Gastroesophageal sphincter (tissue), 3 donors: ENCODE results near the gene LRRC55.

Experiments
- POLR2A ChIP-seq, 2 donors: fragments of 450-650 bp; IDR thresholded peaks; one replicate each; pipeline ENCODE4 v1.6.1; 2017; ENCODE audit warnings: antibody characterized with exemption in 2 of 2, mild to moderate bottlenecking in 2 of 2, moderate library complexity in 1 of 2
- POLR2AphosphoS5 ChIP-seq: sonication (generic); formaldehyde crosslinking; IDR thresholded peaks from one replicate; pipeline ENCODE4 v1.6.1; 2017; ENCODE audit warnings: antibody characterized with exemption
- TF ChIP-seq, protein P1 (sequence below), 4 experiments: fragments of 200-600 bp in 2 of 4; fragments of 450-650 bp in 2 of 4; sonication (generic) in 1 of 4; IDR thresholded peaks; one replicate each; pipeline ENCODE4 v1.5.1; 2017 to 2019; ENCODE audit warnings: antibody characterized with exemption in 4 of 4, mild to moderate bottlenecking in 2 of 4, moderate library complexity in 2 of 4

- TF ChIP-seq POLR2AphosphoS5 (no peak), POLR2A (IDR thresholded peaks at IDR 0.05) (no peak)
- TF ChIP-seq, protein P1, sequence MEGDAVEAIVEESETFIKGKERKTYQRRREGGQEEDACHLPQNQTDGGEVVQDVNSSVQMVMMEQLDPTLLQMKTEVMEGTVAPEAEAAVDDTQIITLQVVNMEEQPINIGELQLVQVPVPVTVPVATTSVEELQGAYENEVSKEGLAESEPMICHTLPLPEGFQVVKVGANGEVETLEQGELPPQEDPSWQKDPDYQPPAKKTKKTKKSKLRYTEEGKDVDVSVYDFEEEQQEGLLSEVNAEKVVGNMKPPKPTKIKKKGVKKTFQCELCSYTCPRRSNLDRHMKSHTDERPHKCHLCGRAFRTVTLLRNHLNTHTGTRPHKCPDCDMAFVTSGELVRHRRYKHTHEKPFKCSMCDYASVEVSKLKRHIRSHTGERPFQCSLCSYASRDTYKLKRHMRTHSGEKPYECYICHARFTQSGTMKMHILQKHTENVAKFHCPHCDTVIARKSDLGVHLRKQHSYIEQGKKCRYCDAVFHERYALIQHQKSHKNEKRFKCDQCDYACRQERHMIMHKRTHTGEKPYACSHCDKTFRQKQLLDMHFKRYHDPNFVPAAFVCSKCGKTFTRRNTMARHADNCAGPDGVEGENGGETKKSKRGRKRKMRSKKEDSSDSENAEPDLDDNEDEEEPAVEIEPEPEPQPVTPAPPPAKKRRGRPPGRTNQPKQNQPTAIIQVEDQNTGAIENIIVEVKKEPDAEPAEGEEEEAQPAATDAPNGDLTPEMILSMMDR (IDR thresholded peaks at IDR 0.05): no peak
These were observed 3.4 kb upstream of the LRRC55 start for GRCh38 chr11:57178334-57178733.
